ENCODE measurements around the gene HDAC6.

DNA sequence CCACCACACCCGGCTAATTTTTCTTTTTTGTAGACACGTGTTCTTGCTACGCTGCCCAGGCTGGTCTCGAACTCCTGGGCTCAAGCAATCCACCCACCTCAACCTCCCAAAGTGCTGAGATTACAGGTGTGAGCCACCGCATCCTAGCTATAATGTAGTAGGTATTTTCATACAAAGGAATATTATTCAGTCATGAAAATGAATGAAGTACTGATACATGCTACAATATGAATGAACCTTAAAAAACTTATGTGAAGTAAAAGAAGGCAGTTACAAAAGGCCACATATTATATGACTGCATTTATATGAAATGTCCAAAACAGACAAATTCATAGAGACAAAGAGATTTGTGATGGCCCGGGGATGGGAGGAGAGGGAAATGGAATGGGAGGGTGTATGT, 20.2 kb upstream of the HDAC6 start:
- TF ChIP-seq, protein P1, sequence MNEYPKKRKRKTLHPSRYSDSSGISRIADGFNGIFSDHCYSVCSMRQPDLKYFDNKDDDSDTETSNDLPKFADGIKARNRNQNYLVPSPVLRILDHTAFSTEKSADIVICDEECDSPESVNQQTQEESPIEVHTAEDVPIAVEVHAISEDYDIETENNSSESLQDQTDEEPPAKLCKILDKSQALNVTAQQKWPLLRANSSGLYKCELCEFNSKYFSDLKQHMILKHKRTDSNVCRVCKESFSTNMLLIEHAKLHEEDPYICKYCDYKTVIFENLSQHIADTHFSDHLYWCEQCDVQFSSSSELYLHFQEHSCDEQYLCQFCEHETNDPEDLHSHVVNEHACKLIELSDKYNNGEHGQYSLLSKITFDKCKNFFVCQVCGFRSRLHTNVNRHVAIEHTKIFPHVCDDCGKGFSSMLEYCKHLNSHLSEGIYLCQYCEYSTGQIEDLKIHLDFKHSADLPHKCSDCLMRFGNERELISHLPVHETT (tag by site-specific recombination; IDR thresholded peaks at IDR 0.05), result no peak
- no peak for TF ChIP-seq ZNF530 (tag by site-specific recombination; IDR thresholded peaks at IDR 0.05; ENCODE audit: low read depth)
- TF ChIP-seq, protein P2, sequence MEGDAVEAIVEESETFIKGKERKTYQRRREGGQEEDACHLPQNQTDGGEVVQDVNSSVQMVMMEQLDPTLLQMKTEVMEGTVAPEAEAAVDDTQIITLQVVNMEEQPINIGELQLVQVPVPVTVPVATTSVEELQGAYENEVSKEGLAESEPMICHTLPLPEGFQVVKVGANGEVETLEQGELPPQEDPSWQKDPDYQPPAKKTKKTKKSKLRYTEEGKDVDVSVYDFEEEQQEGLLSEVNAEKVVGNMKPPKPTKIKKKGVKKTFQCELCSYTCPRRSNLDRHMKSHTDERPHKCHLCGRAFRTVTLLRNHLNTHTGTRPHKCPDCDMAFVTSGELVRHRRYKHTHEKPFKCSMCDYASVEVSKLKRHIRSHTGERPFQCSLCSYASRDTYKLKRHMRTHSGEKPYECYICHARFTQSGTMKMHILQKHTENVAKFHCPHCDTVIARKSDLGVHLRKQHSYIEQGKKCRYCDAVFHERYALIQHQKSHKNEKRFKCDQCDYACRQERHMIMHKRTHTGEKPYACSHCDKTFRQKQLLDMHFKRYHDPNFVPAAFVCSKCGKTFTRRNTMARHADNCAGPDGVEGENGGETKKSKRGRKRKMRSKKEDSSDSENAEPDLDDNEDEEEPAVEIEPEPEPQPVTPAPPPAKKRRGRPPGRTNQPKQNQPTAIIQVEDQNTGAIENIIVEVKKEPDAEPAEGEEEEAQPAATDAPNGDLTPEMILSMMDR (tag by site-specific recombination; IDR thresholded peaks at IDR 0.05), result no peak
- TF ChIP-seq HOXD13 (CRISPR knock-in tag; IDR thresholded peaks at IDR 0.05; ENCODE audit: borderline replicate concordance), result no peak
- TF ChIP-seq ZNF266 (tag by site-specific recombination; IDR thresholded peaks at IDR 0.05; ENCODE audit: low read depth), result no peak
- no peak for TF ChIP-seq ZNF133 (tag by site-specific recombination; IDR thresholded peaks at IDR 0.05)

All from HEK293 (cell line).